Trophoblast cell (in vitro differentiated cells and primary cell): ENCODE data around the gene BCL2L2.

ENCODE experiments used
- DNase-seq, 2 donors: peaks; one replicate each; pipeline ENCODE4 v3.0.0-alpha.2; 2016
- H2AFZ ChIP-seq: 2 replicates; pipeline ENCODE4 v1.6.1; 2013; ENCODE audit warnings: low read length, moderate library complexity, mild to moderate bottlenecking; ENCODE audit not compliant: insufficient read depth, poor library complexity
- H2AK5ac ChIP-seq: 2 replicates; pipeline ENCODE4 v1.6.1; 2013; ENCODE audit warnings: mild to moderate bottlenecking, low read length
- H2BK120ac ChIP-seq: 2 replicates; pipeline ENCODE4 v1.6.1; 2013; ENCODE audit warnings: low read length, mild to moderate bottlenecking, moderate library complexity; ENCODE audit not compliant: insufficient read depth, poor library complexity
- H2BK12ac ChIP-seq: 2 replicates; pipeline ENCODE4 v1.6.1; 2013; ENCODE audit warnings: mild to moderate bottlenecking, low read length, moderate library complexity
- H2BK5ac ChIP-seq: 2 replicates; pipeline ENCODE4 v1.6.1; 2013; ENCODE audit warnings: low read length, low read depth, moderate library complexity, mild to moderate bottlenecking; ENCODE audit not compliant: poor library complexity
- H3K14ac ChIP-seq: 2 replicates; pipeline ENCODE4 v1.6.1; 2013; ENCODE audit warnings: mild to moderate bottlenecking, low read length
- H3K18ac ChIP-seq: 2 replicates; pipeline ENCODE4 v1.6.1; 2013; ENCODE audit warnings: mild to moderate bottlenecking, low read length
- H3K23ac ChIP-seq: 2 replicates; pipeline ENCODE4 v1.6.1; 2013; ENCODE audit warnings: low read length
- H3K27ac ChIP-seq: 2 replicates; pipeline ENCODE4 v1.5.1; 2013; ENCODE audit warnings: low read depth, mild to moderate bottlenecking, inconsistent platforms, low read length, moderate library complexity
- H3K27me3 ChIP-seq: 2 replicates; pipeline ENCODE4 v1.6.1; 2013; ENCODE audit warnings: inconsistent platforms, mild to moderate bottlenecking, low read length, moderate library complexity; ENCODE audit not compliant: insufficient read depth
- H3K36me3 ChIP-seq, 2 experiments: 1 replicate in 1 of 2; 2 replicates in 1 of 2; pipeline ENCODE4 v1.6.1; 2013; ENCODE audit warnings: low read length in 2 of 2, mild to moderate bottlenecking in 2 of 2, moderate library complexity in 1 of 2; ENCODE audit not compliant: insufficient read depth in 2 of 2, control insufficient read depth in 1 of 2
- H3K4ac ChIP-seq: 2 replicates; pipeline ENCODE4 v1.6.1; 2013; ENCODE audit warnings: low read depth, mild to moderate bottlenecking, low read length, moderate library complexity
- H3K4me1 ChIP-seq, 2 experiments: 1 replicate in 1 of 2; 2 replicates in 1 of 2; pipeline ENCODE4 v1.6.1; 2013; ENCODE audit warnings: low read length in 2 of 2, mild to moderate bottlenecking in 2 of 2, moderate library complexity in 1 of 2; ENCODE audit not compliant: insufficient read depth in 2 of 2, control insufficient read depth in 1 of 2
- H3K4me2 ChIP-seq: 2 replicates; pipeline ENCODE4 v1.6.1; 2013; ENCODE audit warnings: inconsistent platforms, mild to moderate bottlenecking, low read length, moderate library complexity
- H3K4me3 ChIP-seq: 2 replicates; pipeline ENCODE4 v1.5.1; 2013; ENCODE audit warnings: mild to moderate bottlenecking, low read depth, low read length, inconsistent platforms
- H3K79me1 ChIP-seq: one replicate; pipeline ENCODE4 v1.6.1; 2013; ENCODE audit warnings: low read length
- H3K79me2 ChIP-seq: 2 replicates; pipeline ENCODE4 v1.6.1; 2013; ENCODE audit warnings: low read length, mild to moderate bottlenecking; ENCODE audit not compliant: control insufficient read depth, insufficient read depth, poor library complexity
- H3K9ac ChIP-seq: 2 replicates; pipeline ENCODE4 v1.6.1; 2013; ENCODE audit warnings: mild to moderate bottlenecking, low read length
- H3K9me3 ChIP-seq: 2 replicates; pipeline ENCODE4 v1.6.1; 2013; ENCODE audit warnings: low read depth, mild to moderate bottlenecking, control low read depth, inconsistent platforms, low read length; ENCODE audit not compliant: insufficient read depth
- H4K12ac ChIP-seq: 2 replicates; pipeline ENCODE4 v1.6.1; 2013; ENCODE audit warnings: low read depth, mild to moderate bottlenecking, low read length, moderate library complexity
- H4K8ac ChIP-seq: 2 replicates; pipeline ENCODE4 v1.6.1; 2013; ENCODE audit warnings: low read depth, mild to moderate bottlenecking, low read length, moderate library complexity
- H4K91ac ChIP-seq: one replicate; pipeline ENCODE4 v1.6.1; 2013; ENCODE audit warnings: low read depth, mild to moderate bottlenecking, low read length, moderate library complexity
- WGBS: extraction: QIAGEN DNeasy Blood & Tissue Kit; methylation state at CpG from one replicate; pipeline ENCODE4 v1.1.7; 2013; ENCODE audit warnings: missing lambda C conversion rate; ENCODE audit not compliant: insufficient read length, insufficient coverage; ENCODE audit errors: extremely low coverage; 5-methylcytosine and 5-hydroxymethylcytosine counted together

The BCL2L2 gene

GRCh38 chr14:23322568-23323517 lies 16.2 kb downstream of the BCL2L2 start:
- Histone ChIP-seq H3K36me3 (peaks cover 25 to 30% of the 10 kb centered on the region in 2 experiments), H3K4me3 (peak overlapping the region; percentile 80), H2BK5ac (no peak overlapping the region), H3K4ac (peak overlapping the region; percentile 100), H3K18ac (no peak overlapping the region), H3K9ac (peak overlapping the region; percentile 90), H3K79me2 (peaks cover 9% of the 10 kb centered on the region), H3K27me3 (no peaks in the 10 kb centered on the region), H4K8ac (no peak overlapping the region), H4K12ac (no peak overlapping the region), H2AK5ac (no peak overlapping the region), H3K4me2 (peak overlapping the region; percentile 73), H3K9me3 (no peaks in the 10 kb centered on the region), H2BK12ac (no peak overlapping the region), H3K79me1 (peaks cover 17% of the 10 kb centered on the region), H4K91ac (peak overlapping the region; percentile 100), H3K23ac (no peak overlapping the region), H2BK120ac (no peak overlapping the region), H2AFZ (peak overlapping the region; percentile 30), H3K27ac (no peak overlapping the region), H3K4me1 (peaks cover 8 to 10% of the 10 kb centered on the region in 2 experiments), H3K14ac (no peak overlapping the region)
- no peak for DNase-seq
- WGBS: 100% methylated on average over 1 of the region's 10 CpGs

GRCh38 chr14:23323838-23324454 lies 17.3 kb downstream of the BCL2L2 start:
- H2BK5ac ChIP-seq: no peak overlapping the region
- H3K14ac ChIP-seq: no peak overlapping the region
- no peak overlapping the region for H3K4ac ChIP-seq
- peaks cover 9% of the 10 kb centered on the region for H3K79me2 ChIP-seq
- no peak overlapping the region for H3K18ac ChIP-seq
- H2BK12ac ChIP-seq: no peak overlapping the region
- H3K4me1 ChIP-seq: peaks cover 8 to 10% of the 10 kb centered on the region in 2 experiments
- H4K91ac ChIP-seq: no peak overlapping the region
- H2BK120ac ChIP-seq: no peak overlapping the region
- WGBS: no CpG with 5 or more reads among the region's 18 CpGs
- H3K9me3 ChIP-seq: no peaks in the 10 kb centered on the region
- no peak overlapping the region for H4K12ac ChIP-seq
- no peak overlapping the region for H4K8ac ChIP-seq
- H3K23ac ChIP-seq: no peak overlapping the region
- H2AFZ ChIP-seq: no peak overlapping the region
- H3K9ac ChIP-seq: no peak overlapping the region
- H2AK5ac ChIP-seq: no peak overlapping the region
- peaks cover 17% of the 10 kb centered on the region for H3K79me1 ChIP-seq
- no peak overlapping the region for H3K27ac ChIP-seq
- no peak overlapping the region for H3K4me3 ChIP-seq
- DNase-seq: no peak
- H3K36me3 ChIP-seq: peaks cover 25 to 30% of the 10 kb centered on the region in 2 experiments
- no peak overlapping the region for H3K4me2 ChIP-seq
- no peaks in the 10 kb centered on the region for H3K27me3 ChIP-seq

GRCh38 chr14:23324455-23324846 lies 17.8 kb downstream of the BCL2L2 start:
- Histone ChIP-seq H3K9me3 (no peaks in the 10 kb centered on the region), H3K27ac (no peak overlapping the region), H3K79me1 (peaks cover 17% of the 10 kb centered on the region), H3K4me2 (no peak overlapping the region), H4K91ac (no peak overlapping the region), H3K79me2 (peaks cover 9% of the 10 kb centered on the region), H2AFZ (no peak overlapping the region), H3K4me3 (no peak overlapping the region), H3K4me1 (peaks cover 8 to 10% of the 10 kb centered on the region in 2 experiments), H3K4ac (peak overlapping the region; percentile 10), H3K14ac (no peak overlapping the region), H3K18ac (no peak overlapping the region), H2BK12ac (no peak overlapping the region), H2BK5ac (no peak overlapping the region), H4K8ac (no peak overlapping the region), H4K12ac (no peak overlapping the region), H2AK5ac (no peak overlapping the region), H3K9ac (no peak overlapping the region), H3K36me3 (peaks cover 25 to 28% of the 10 kb centered on the region in 2 experiments), H2BK120ac (no peak overlapping the region), H3K23ac (no peak overlapping the region), H3K27me3 (no peaks in the 10 kb centered on the region)
- WGBS: no CpG with 5 or more reads among the region's 2 CpGs
- no peak for DNase-seq

GRCh38 chr14:23324993-23325392 lies 18.4 kb downstream of the BCL2L2 start:
- no peak overlapping the region for H2AFZ ChIP-seq
- H3K4me3 ChIP-seq: no peak overlapping the region
- H3K4me1 ChIP-seq: peaks cover 8 to 10% of the 10 kb centered on the region in 2 experiments
- H3K9ac ChIP-seq: no peak overlapping the region
- H2BK5ac ChIP-seq: no peak overlapping the region
- no peak overlapping the region for H3K4me2 ChIP-seq
- H4K8ac ChIP-seq: no peak overlapping the region
- H3K9me3 ChIP-seq: no peaks in the 10 kb centered on the region
- H2AK5ac ChIP-seq: no peak overlapping the region
- H3K14ac ChIP-seq: no peak overlapping the region
- peaks cover 24 to 28% of the 10 kb centered on the region in 2 experiments for H3K36me3 ChIP-seq
- no peak overlapping the region for H3K27ac ChIP-seq
- H2BK120ac ChIP-seq: no peak overlapping the region
- H3K23ac ChIP-seq: no peak overlapping the region
- no CpG with 5 or more reads among the region's 7 CpGs for WGBS
- H3K18ac ChIP-seq: no peak overlapping the region
- no peaks in the 10 kb centered on the region for H3K27me3 ChIP-seq
- no peak overlapping the region for H3K4ac ChIP-seq
- DNase-seq: no peak
- no peak overlapping the region for H4K91ac ChIP-seq
- H2BK12ac ChIP-seq: no peak overlapping the region
- peaks cover 17% of the 10 kb centered on the region for H3K79me1 ChIP-seq
- H4K12ac ChIP-seq: no peak overlapping the region
- H3K79me2 ChIP-seq: peaks cover 9% of the 10 kb centered on the region
